ENCODE results near the gene ZNF568.

Gene ZNF568

GRCh38 chr19:37007587-37008220 lies 91.6 kb downstream of the ZNF568 start:
- peak; percentile 83 for DNase-seq

GRCh38 chr19:37009871-37010270 lies 93.7 kb downstream of the ZNF568 start:
- no peak for DNase-seq

- DNase-seq: no peak
Observed at GRCh38 chr19:37012093-37012745, 96.1 kb downstream of the ZNF568 start.

GRCh38 chr19:37014456-37014855 lies 98.3 kb downstream of the ZNF568 start:
- no peak for DNase-seq

- no peak for DNase-seq
Observed at GRCh38 chr19:37045140-37045539, 129.0 kb downstream of the ZNF568 start.
